CD14-positive monocyte (primary cell): ENCODE results near the gene VPS16. TPM values are rescaled to one million over a fixed set of nuclear protein-coding genes. Genes with fewer than 3 reads are reported as not detected.
"Not testable (repeated sequence)": the region's sequence is repeated elsewhere in the genome, so short reads cannot be mapped to it uniquely, and the experiment has no call there.

Source experiments
- DNase-seq, 3 donors: peaks; one replicate each; pipeline ENCODE4 v3.0.0-alpha.2; 2011 to 2022
- H2AFZ ChIP-seq: 2 replicates; pipeline ENCODE4 v1.6.0; 2012; ENCODE audit warnings: mild to moderate bottlenecking, low read depth, low read length, inconsistent platforms; ENCODE audit not compliant: insufficient read depth, poor library complexity, severe bottlenecking
- H3K27ac ChIP-seq, 2 donors: 1 replicate in 1 of 2; 2 replicates in 1 of 2; pipeline ENCODE4 v1.5.1; 2012 to 2013; ENCODE audit warnings: low read length in 2 of 2, control low read depth in 1 of 2, inconsistent platforms in 1 of 2, low read depth in 1 of 2, mild to moderate bottlenecking in 1 of 2
- H3K27me3 ChIP-seq, 2 donors: one replicate each; pipeline versions ENCODE4 v1.6.0 to v1.6.1; 2011 to 2013; ENCODE audit warnings: low read length in 2 of 2; ENCODE audit not compliant: control insufficient read depth in 2 of 2, insufficient read depth in 2 of 2
- H3K36me3 ChIP-seq, 2 donors: replicated peaks in 1 of 2; 1 replicate in 1 of 2; 2 replicates in 1 of 2; pipeline versions ENCODE4 v1.5.1 to v1.6.1; 2012 to 2013; ENCODE audit warnings: low read length in 2 of 2, control low read depth in 1 of 2, inconsistent platforms in 1 of 2, mild to moderate bottlenecking in 1 of 2; ENCODE audit not compliant: insufficient read depth in 2 of 2, control insufficient read depth in 1 of 2
- H3K4me1 ChIP-seq, 2 donors: 1 replicate in 1 of 2; 2 replicates in 1 of 2; pipeline versions ENCODE4 v1.5.1 to v1.6.1; 2012 to 2013; ENCODE audit warnings: low read length in 2 of 2, control low read depth in 1 of 2, inconsistent platforms in 1 of 2, mild to moderate bottlenecking in 1 of 2, moderate library complexity in 1 of 2; ENCODE audit not compliant: insufficient read depth in 2 of 2, control insufficient read depth in 1 of 2
- H3K4me2 ChIP-seq: replicated peaks from 2 replicates; pipeline ENCODE3; 2012; ENCODE audit warnings: low read length, moderate library complexity, mild to moderate bottlenecking; ENCODE audit not compliant: poor library complexity, severe bottlenecking; ENCODE audit errors: extremely low read depth
- H3K4me3 ChIP-seq, 3 experiments: fragments of 200-600 bp in 1 of 3; sonication (generic) in 1 of 3; replicated peaks in 1 of 3; 1 replicate in 2 of 3; 2 replicates in 1 of 3; pipeline ENCODE4 v1.5.1; 2011 to 2013; ENCODE audit warnings: low read length in 3 of 3, mild to moderate bottlenecking in 3 of 3, control low read depth in 2 of 3, low read depth in 2 of 3, inconsistent platforms in 1 of 3, moderate library complexity in 1 of 3
- H3K79me2 ChIP-seq: 2 replicates; pipeline ENCODE4 v1.6.0; 2012; ENCODE audit warnings: mild to moderate bottlenecking, control low read depth, inconsistent platforms, low read length, moderate library complexity; ENCODE audit not compliant: insufficient read depth
- H3K9ac ChIP-seq: 2 replicates; pipeline ENCODE4 v1.6.0; 2017; ENCODE audit warnings: low read length, mild to moderate bottlenecking; ENCODE audit not compliant: insufficient read depth, poor library complexity, severe bottlenecking
- H3K9me3 ChIP-seq, 2 donors: replicated peaks in 1 of 2; 1 replicate in 1 of 2; 2 replicates in 1 of 2; pipeline versions ENCODE4 v1.5.1 to v1.6.1; 2012 to 2013; ENCODE audit warnings: low read length in 2 of 2, control low read depth in 1 of 2; ENCODE audit not compliant: control insufficient read depth in 1 of 2, insufficient read depth in 1 of 2
- H4K20me1 ChIP-seq: 2 replicates; pipeline ENCODE4 v1.6.0; 2012; ENCODE audit warnings: mild to moderate bottlenecking, low read length, control low read depth, moderate library complexity; ENCODE audit not compliant: insufficient read depth
- H3K27ac Mint-ChIP-seq, 7 donors: one replicate each; pipeline ENCODE4 v1.8.0; 2020; ENCODE audit warnings: mild to moderate bottlenecking in 7 of 7, mixed read lengths in 7 of 7, moderate library complexity in 6 of 7, inconsistent platforms in 2 of 7
- H3K27me3 Mint-ChIP-seq, 3 donors: one replicate each; pipeline ENCODE4 v1.8.0; 2021 to 2022; ENCODE audit warnings: low read depth in 3 of 3, mild to moderate bottlenecking in 3 of 3, mixed read lengths in 3 of 3, moderate library complexity in 3 of 3, inconsistent platforms in 1 of 3
- H3K36me3 Mint-ChIP-seq, 2 donors: one replicate each; pipeline ENCODE4 v1.8.0; 2020; ENCODE audit warnings: mixed read lengths in 2 of 2, inconsistent platforms in 1 of 2, mild to moderate bottlenecking in 1 of 2
- H3K4me1 Mint-ChIP-seq: one replicate; pipeline ENCODE4 v1.8.0; 2020; ENCODE audit warnings: mild to moderate bottlenecking, mixed read lengths
- H3K4me3 Mint-ChIP-seq, 2 donors: one replicate each; pipeline ENCODE4 v1.8.0; 2020; ENCODE audit warnings: mild to moderate bottlenecking in 2 of 2, mixed read lengths in 2 of 2, moderate library complexity in 1 of 2
- H3K9me3 Mint-ChIP-seq, 7 donors: one replicate each; pipeline ENCODE4 v1.8.0; 2020 to 2022; ENCODE audit warnings: mixed read lengths in 7 of 7, mild to moderate bottlenecking in 6 of 7, moderate library complexity in 6 of 7, inconsistent platforms in 2 of 7
- CTCF ChIP-seq: fragments of 200-600 bp; IDR thresholded peaks from one replicate; pipeline ENCODE4 v1.8.0; 2022; ENCODE audit warnings: antibody characterized with exemption, mild to moderate bottlenecking
- WGBS: methylation state at CpG from one replicate; pipeline ENCODE4 v1.1.5; 2013; ENCODE audit warnings: missing lambda C conversion rate; ENCODE audit not compliant: insufficient coverage; 5-methylcytosine and 5-hydroxymethylcytosine counted together
- intact Hi-C, 2 donors: fragments of 100-400 bp; cut with micrococcal nuclease; formaldehyde crosslinking; loops; one replicate each; pipeline versions ENCODE4 v1.15.0 to v1.15.1; 2023
- polyA plus RNA-seq, 3 donors: library from polyadenylated mRNA; depleted of rRNA in 1 of 3; unstranded in 2 of 3; stranded (reverse) in 1 of 3; fragments of 300-500 nt in 2 of 3; fragments of >200 nt in 1 of 3; fragmentation: Illumina TruSeq in 2 of 3; gene quantifications; 1 replicate in 2 of 3; 2 replicates in 1 of 3; pipeline ENCODE4 v1.2.3, GENCODE V29; 2012 to 2021

Gene VPS16
- polyA plus RNA-seq, 3 donors, result 33.3 to 87.0 (median 34.5) TPM

GRCh38 chr20:2894221-2894620 is 53.7 kb downstream of the VPS16 start:
- TF ChIP-seq CTCF, result no peak
- DNase-seq, result no peak
- H3K4me1 Mint-ChIP-seq, result peaks cover 17% of the 10 kb centered on the region
- peaks cover 5 to 7% of the 10 kb centered on the region in 2 donors for H3K36me3 Mint-ChIP-seq
- H3K4me2 ChIP-seq, result no peak overlapping the region
- WGBS, result 67% methylated on average over 2 of the region's 2 CpGs
- H3K27ac Mint-ChIP-seq, result no peak overlapping the region
- peaks cover 0 to 9% of the 10 kb centered on the region in 2 donors for H3K36me3 ChIP-seq
- H2AFZ ChIP-seq, result no peak overlapping the region
- no peaks in the 10 kb centered on the region for H3K27me3 ChIP-seq
- peaks cover 55% of the 10 kb centered on the region for H4K20me1 ChIP-seq
- no peak overlapping the region for H3K4me3 ChIP-seq
- H3K9me3 Mint-ChIP-seq, result peaks cover 0 to 2% (median 0%) of the 10 kb centered on the region in 7 donors
- intact Hi-C loops, result no loop called here
- H3K27me3 Mint-ChIP-seq, result no peaks in the 10 kb centered on the region
- no peak overlapping the region for H3K4me3 Mint-ChIP-seq
- no peak overlapping the region for H3K27ac ChIP-seq
- no peaks in the 10 kb centered on the region for H3K9me3 ChIP-seq
- H3K4me1 ChIP-seq, result no peaks in the 10 kb centered on the region
- peaks cover 91% of the 10 kb centered on the region for H3K79me2 ChIP-seq
- H3K9ac ChIP-seq, result no peak overlapping the region

- no CpG with 5 or more reads among the region's 3 CpGs for WGBS
- DNase-seq, H3K9me3 ChIP-seq, H3K9me3 Mint-ChIP-seq, H3K27ac Mint-ChIP-seq, H3K4me3 ChIP-seq, H3K27ac ChIP-seq, H2AFZ ChIP-seq, H3K4me3 Mint-ChIP-seq, H3K27me3 ChIP-seq, H3K9ac ChIP-seq, H3K4me2 ChIP-seq, intact Hi-C loops, H3K36me3 ChIP-seq, H3K36me3 Mint-ChIP-seq, H3K4me1 ChIP-seq, H3K27me3 Mint-ChIP-seq: not testable (repeated sequence)
- peaks cover 22% of the 10 kb centered on the region for H3K4me1 Mint-ChIP-seq
- Histone ChIP-seq H3K79me2 (peaks cover 91% of the 10 kb centered on the region), H4K20me1 (peaks cover 51% of the 10 kb centered on the region)
These were observed 54.6 kb downstream of the VPS16 start for GRCh38 chr20:2895154-2895553.
